T-helper 1 cell (primary cell): ENCODE data around the gene TGFBR2.
A peak's percentile ranks its signal among the peaks of the same experiment; 100 is the strongest.

Experiments used
- DNase-seq, 5 donors: peaks; one replicate each; pipeline ENCODE4 v3.0.0-alpha.2; 2012 to 2020

The TGFBR2 gene

GRCh38 chr3:30675006-30675405 lies 68.6 kb downstream of the TGFBR2 start:
- DNase-seq: no peak

- no peak for DNase-seq
Observed at GRCh38 chr3:30675774-30676173, 69.4 kb downstream of the TGFBR2 start.

- DNase-seq: no peak
Observed at GRCh38 chr3:30676424-30677346, 70.3 kb downstream of the TGFBR2 start.

GRCh38 chr3:30677347-30677685 lies 70.9 kb downstream of the TGFBR2 start:
- DNase-seq: no peak

- DNase-seq: no peak
Observed at GRCh38 chr3:30679045-30679444, 72.6 kb downstream of the TGFBR2 start.

GRCh38 chr3:30680789-30681648 lies 74.6 kb downstream of the TGFBR2 start:
- DNase-seq: no peak

- no peak for DNase-seq
Observed at GRCh38 chr3:30681649-30682211, 75.3 kb downstream of the TGFBR2 start.

- DNase-seq: no peak
Observed at GRCh38 chr3:30682434-30683155, 76.2 kb downstream of the TGFBR2 start.

GRCh38 chr3:30683769-30684168 lies 77.4 kb downstream of the TGFBR2 start:
- no peak for DNase-seq

GRCh38 chr3:30684356-30684755 lies 78.0 kb downstream of the TGFBR2 start:
- DNase-seq: no peak

- DNase-seq: peak in 1 of 5 donors; percentile 59
Observed at GRCh38 chr3:30685267-30685667, 78.9 kb downstream of the TGFBR2 start.

GRCh38 chr3:30686176-30686575 lies 79.8 kb downstream of the TGFBR2 start:
- no peak for DNase-seq

- DNase-seq: no peak
Observed at GRCh38 chr3:30686799-30687198, 80.4 kb downstream of the TGFBR2 start.

- DNase-seq: no peak
Observed at GRCh38 chr3:30687930-30688570, 81.6 kb downstream of the TGFBR2 start.

GRCh38 chr3:30688776-30689641 lies 82.6 kb downstream of the TGFBR2 start:
- DNase-seq: peak in 1 of 5 donors; percentile 40

- no peak for DNase-seq
Observed at GRCh38 chr3:30690199-30690598, 83.8 kb downstream of the TGFBR2 start.

GRCh38 chr3:30691249-30691880 lies 85.0 kb downstream of the TGFBR2 start:
- no peak for DNase-seq

GRCh38 chr3:30691944-30692343 lies 85.5 kb downstream of the TGFBR2 start:
- no peak for DNase-seq

- DNase-seq: no peak
Observed at GRCh38 chr3:30692498-30693130, 86.2 kb downstream of the TGFBR2 start.

GRCh38 chr3:30693470-30694120 lies 87.2 kb downstream of the TGFBR2 start:
- DNase-seq: peak in 3 of 5 donors; percentile 24 to 72 (median 38)
